Loucy (cell line): ENCODE measurements around the gene MAN1C1.

ENCODE experiments used
- EZH2phosphoT487 ChIP-seq: fragments of 200-600 bp; IDR thresholded peaks from 2 replicates; pipeline ENCODE4 v1.6.1; 2018; ENCODE audit warnings: antibody characterized with exemption, mild to moderate bottlenecking, moderate library complexity, borderline replicate concordance
- TF ChIP-seq, protein P1 (sequence below): fragments of 200-600 bp; sonication (generic); conservative IDR thresholded peaks from 2 replicates; pipeline ENCODE4 v1.5.1; 2014; ENCODE audit warnings: mild to moderate bottlenecking, antibody characterized with exemption, low read length

DNA sequence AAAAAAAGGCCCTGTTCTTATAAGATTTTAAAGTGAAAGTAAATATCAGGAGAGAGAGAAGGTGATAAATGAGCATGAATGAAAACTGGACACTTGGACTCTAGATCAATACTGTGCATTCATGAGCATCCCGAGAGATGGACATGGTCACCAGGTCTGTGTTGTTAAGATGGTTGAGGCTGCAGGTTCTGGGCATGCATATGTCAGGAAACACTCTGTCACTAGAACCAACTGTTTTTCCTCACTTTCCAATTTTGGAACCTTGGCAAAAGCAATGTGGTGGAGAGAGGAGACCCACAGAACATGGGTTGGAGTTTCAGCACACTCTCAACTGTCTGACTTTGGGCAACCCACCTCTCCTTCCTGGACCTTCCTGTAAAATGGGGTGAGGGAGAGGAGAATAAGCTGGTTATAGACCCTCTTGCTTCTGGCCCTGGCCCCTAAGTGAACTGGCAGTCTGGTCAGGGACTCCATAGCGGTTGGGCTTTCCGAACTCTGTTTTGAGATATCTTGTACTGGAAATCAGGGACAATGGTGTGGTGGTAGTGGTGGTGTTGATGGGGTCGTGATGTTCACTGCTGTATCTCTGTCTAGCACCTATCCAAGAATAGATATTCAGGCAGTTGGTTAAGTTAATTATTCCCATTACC, 4.2 kb downstream of the MAN1C1 start:
- TF ChIP-seq, protein P1, sequence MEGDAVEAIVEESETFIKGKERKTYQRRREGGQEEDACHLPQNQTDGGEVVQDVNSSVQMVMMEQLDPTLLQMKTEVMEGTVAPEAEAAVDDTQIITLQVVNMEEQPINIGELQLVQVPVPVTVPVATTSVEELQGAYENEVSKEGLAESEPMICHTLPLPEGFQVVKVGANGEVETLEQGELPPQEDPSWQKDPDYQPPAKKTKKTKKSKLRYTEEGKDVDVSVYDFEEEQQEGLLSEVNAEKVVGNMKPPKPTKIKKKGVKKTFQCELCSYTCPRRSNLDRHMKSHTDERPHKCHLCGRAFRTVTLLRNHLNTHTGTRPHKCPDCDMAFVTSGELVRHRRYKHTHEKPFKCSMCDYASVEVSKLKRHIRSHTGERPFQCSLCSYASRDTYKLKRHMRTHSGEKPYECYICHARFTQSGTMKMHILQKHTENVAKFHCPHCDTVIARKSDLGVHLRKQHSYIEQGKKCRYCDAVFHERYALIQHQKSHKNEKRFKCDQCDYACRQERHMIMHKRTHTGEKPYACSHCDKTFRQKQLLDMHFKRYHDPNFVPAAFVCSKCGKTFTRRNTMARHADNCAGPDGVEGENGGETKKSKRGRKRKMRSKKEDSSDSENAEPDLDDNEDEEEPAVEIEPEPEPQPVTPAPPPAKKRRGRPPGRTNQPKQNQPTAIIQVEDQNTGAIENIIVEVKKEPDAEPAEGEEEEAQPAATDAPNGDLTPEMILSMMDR: no peak
- TF ChIP-seq EZH2phosphoT487: no peak
